CD4-positive, alpha-beta T cell treated with Interferon alpha-2 for 1 hour (primary cell): ENCODE results near the gene LMOD1.
"Not testable (repeated sequence)": the region's sequence is repeated elsewhere in the genome, so short reads cannot be mapped to it uniquely, and the experiment has no call there.

Experiments
- DNase-seq, 2 donors: peaks; one replicate each; pipeline ENCODE4 v3.0.0-alpha.2; 2020 to 2022

LMOD1 gene

GRCh38 chr1:201946224-201946908, at the start of gene LMOD1:
Gene LMOD1 (minus strand): TSS chr1:201946548. CDS start chr1:201946340, 208 bp downstream.
- no peak for DNase-seq

GRCh38 chr1:201990427-201990826, 44.1 kb upstream of the LMOD1 start:
- DNase-seq = no peak

DNA sequence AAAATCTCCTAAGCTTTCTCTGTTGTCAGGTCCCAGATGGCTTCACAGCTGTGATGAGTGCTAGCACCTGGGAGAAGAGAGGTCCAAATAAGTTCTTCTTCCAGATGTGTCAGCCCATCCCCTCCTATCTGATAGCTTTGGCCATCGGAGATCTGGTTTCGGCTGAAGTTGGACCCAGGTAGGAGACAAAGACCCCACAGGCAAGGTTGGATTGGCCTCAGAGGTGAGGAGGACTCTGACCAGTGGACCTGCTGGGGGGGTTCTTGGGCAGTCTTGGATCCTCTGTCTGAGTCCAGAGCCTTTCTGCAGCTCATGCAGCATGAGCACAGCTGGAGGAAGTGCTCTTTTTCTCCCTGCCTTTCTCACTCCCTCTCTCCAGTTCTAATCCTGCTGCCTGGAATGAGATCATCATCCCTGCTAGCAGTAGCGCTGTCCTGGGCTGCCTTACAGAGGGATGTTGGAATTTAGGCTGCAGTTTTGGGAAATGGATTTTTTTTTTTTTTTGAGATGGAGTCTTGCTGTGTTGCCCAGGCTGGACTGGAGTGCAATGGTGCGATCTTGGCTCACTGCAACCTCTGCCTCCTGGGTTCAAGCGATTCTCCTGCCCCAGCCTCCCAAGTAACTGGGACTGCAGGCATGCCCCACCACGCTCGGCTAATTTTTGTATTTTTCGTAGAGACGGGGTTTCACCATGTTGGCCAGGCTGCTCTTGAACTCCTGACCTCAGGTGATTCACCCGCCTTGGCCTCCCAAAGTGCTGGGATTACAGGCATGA, 43.2 kb upstream of the LMOD1 start:
- no peak for DNase-seq

- no peak for DNase-seq
Observed at GRCh38 chr1:201988601-201989000, 42.3 kb upstream of the LMOD1 start.

- DNase-seq = no peak
Observed at GRCh38 chr1:201985355-201985754, 39.0 kb upstream of the LMOD1 start.

GRCh38 chr1:201984446-201984845, 38.1 kb upstream of the LMOD1 start:
- DNase-seq = no peak

- no peak for DNase-seq
Observed at GRCh38 chr1:201983380-201983805, 37.0 kb upstream of the LMOD1 start.

DNA sequence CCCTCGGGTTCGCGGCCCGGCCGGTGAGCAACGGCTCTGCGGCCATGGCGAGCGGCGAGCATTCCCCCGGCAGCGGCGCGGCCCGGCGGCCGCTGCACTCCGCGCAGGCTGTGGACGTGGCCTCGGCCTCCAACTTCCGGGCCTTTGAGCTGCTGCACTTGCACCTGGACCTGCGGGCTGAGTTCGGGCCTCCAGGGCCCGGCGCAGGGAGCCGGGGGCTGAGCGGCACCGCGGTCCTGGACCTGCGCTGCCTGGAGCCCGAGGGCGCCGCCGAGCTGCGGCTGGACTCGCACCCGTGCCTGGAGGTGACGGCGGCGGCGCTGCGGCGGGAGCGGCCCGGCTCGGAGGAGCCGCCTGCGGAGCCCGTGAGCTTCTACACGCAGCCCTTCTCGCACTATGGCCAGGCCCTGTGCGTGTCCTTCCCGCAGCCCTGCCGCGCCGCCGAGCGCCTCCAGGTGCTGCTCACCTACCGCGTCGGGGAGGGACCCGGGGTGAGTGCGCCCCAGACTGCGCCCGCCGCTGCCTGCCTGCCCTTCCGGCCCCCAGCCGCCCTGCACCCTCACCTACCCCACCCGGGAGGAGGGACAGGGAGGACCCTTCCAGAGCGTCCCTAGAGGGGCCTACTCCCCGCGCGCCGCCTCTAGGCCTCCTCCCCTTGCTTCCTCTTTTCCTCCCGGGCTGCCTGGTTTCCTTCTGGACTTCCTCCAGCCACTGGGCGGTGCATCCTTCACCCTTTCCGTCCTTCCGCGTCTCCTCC, 36.5 kb upstream of the LMOD1 start, which contains the start of gene RNPEP:
Gene RNPEP (plus strand): TSS at position 26 of the 757 bp plus-strand sequence. CDS start 19 bp downstream, at position 45.
- DNase-seq = peak; percentile 30 to 61

DNA sequence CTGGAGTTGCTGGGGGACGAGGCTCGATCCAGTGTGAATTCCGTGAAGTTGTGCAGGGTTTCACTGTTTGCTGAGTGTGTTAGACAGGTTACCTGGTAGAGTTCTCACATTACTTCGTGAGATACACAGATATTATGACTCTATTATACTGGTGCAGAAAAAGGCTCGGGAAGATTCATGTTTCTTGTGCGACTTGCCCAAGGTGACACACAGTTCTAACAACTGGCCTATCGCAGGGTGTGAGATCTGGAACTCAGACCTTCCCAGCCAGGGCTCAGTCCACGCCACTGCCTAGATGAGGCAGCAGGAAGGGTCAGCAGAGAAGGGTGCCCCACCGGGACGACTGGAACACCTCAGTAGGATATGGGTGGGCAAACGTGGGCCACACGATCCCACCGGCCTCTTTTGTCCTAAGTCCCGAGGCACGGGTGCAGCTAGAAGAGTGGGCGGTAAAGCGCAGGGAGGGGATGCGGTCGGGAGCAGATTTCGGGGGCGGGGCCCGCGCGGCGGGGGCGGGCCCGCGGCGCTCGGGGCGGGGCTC, 35.8 kb upstream of the LMOD1 start:
- DNase-seq = peak; percentile 61 to 79

GRCh38 chr1:201970334-201971159, 24.2 kb upstream of the LMOD1 start:
- DNase-seq = no peak

DNA sequence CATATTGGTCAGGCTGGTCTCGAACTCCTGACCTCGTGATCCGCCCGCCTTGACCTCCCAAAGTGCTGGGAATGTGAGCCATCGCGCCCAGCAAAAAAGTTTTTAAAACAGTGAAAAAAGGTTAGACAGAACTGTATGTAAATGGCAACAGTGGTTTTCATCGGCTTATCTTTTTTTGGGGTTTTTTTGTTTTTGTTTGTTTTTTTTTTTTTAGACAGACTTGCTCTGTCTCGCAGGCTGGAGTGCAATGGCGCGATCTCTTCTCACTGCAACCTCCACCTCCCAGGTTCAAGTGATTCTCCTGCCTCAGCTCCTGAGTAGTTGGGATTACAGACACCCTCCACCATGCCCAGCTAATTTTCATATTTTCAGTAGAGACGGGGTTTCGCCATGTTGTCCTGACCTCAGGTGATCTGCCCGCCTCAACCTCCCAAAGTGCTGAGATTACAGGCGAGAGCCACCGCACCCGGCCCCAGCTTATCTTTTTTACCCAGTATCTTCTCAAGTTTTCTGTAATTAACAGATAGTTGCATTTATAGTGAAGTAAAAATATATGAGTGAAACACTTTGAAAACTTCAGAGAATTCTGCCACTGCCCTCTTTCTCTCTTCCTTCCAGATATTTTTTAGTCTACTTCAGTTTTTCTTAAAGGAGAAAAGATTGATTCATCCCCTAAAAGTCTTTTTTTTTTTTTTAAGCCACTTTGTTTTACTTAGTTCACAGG, 22.0 kb upstream of the LMOD1 start:
- no peak for DNase-seq

DNA sequence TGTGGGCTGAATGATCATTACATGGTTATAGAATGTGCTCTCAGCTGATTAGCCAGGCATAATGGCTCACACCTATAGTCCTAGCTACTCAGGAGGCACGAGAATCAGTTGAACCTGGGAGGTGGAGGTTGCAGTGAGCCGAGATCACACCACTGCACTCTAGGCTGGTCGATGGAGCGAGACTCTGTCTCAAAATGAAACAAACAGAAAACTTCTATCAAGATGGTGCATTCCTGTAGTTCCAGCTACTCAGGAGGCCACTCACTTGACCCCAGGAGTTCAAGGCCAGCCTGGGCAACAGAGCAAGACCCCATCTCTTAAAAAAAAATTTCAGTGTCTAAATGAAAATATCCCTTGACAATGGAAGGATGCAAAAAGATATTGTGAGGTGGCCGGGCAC, 19.8 kb upstream of the LMOD1 start:
- DNase-seq = no peak

DNA sequence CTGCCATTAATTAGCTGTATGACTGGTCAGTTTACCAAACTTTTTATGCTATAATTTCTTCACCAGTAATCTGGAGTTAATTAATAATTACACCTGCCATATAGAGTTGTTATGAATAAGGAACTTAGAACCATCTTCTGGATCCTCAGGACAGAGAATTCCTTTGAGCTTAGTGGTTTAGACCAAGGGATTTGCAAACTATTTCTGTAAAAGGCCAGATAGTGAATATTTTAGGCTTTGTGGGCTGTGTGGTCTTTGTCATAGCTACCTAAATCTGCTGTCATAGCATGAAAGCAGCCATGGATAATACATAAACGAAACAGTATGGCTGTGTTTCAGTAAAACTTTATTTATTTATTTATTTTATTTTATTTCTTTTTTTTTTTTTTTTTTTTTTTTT, 17.9 kb upstream of the LMOD1 start:
- DNase-seq = no peak

DNA sequence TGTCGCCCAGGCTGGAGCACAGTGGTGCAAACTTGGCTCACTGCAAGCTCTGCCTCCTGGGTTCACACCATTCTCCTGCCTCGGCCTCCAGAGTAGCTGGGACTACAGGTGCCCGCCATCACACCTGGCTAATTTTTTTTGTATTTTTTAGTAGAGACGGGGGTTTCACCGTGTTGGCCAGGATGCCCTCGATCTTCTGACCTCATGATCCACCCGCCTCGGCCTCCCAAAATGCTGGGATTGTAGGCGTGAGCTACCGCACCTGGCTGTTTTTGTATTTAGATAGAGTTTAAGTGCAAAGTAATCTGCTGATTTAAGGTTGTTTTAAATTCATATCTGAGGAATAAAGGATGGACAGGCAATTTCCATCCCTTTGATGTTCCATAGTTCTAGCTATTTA, 16.0 kb upstream of the LMOD1 start:
- not testable (repeated sequence) for DNase-seq

DNA sequence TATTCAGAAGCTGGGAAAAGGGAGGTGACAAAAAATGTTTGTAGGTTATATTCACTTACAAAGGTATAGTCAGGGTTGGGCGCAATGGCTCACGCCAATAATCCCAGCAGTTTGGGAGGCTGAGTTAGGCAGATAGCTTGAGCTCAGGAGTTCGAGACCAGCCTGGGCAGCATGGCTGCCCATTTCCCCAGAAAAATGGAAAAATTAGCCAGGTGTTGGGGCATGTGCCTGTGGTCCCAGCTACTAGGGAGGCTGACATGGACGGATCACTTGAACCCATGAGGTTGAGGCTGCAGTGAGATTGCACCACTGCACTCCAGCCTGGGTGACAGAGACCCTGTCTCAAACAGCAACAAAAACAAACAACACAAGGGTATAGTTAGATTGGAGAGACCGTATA, 12.0 kb upstream of the LMOD1 start:
- DNase-seq = no peak

DNA sequence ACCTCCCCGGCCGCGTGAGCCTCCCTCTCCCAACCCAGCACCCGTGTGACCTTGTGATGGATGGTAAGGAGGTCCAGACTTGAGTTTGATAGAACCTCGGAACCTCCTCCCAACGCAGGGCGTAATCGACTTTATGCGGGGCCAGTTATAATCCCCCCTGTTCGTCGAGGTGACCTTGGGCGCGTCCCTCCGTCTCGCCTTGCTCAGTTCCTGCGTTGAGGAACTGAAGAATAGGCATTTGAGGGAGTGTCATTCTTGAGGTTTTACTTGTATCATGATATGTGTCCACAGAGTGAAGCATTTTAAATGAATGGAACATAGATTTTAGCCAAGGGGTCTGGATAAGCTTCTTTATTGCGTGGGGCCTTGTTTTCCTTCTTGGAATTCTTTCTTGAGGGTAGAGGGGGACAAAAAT, 9.4 kb upstream of the LMOD1 start:
- no peak for DNase-seq

GRCh38 chr1:201955009-201955728, 8.8 kb upstream of the LMOD1 start, which contains the start of gene TIMM17A:
Gene TIMM17A (plus strand): TSS chr1:201955503. CDS start chr1:201955527, 24 bp downstream.
- DNase-seq = peak; percentile 91 to 94

GRCh38 chr1:201954263-201955008, 8.1 kb upstream of the LMOD1 start:
- peak in 1 of 2 donors; percentile 14 for DNase-seq

GRCh38 chr1:201949491-201949890, 3.1 kb upstream of the LMOD1 start:
- no peak for DNase-seq

DNA sequence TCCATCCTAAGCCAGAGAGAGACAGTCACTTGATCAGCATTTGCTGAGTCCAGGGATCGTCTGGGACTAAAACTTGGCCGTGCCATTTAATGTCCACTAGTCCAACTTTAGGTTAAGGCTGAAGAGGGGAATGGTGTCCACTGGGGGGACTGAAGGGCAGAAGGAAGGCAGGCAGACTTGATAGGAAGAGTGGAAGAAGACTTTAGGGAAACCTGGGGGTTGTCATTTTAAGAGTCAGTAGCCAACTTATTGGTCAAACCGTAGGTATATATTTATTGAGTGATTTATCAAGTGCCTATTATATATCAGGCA, 1.3 kb upstream of the LMOD1 start:
- no peak for DNase-seq
